Liver (tissue), 9 donors: ENCODE results near the gene NRF1. TPM values are rescaled to one million over a fixed set of nuclear protein-coding genes. Genes with fewer than 3 reads are reported as not detected.

Experiments
- DNase-seq: peaks from one replicate; pipeline ENCODE4 v3.0.0-alpha.2; 2017; ENCODE audit warnings: low spot score
- H3K27ac ChIP-seq, 2 donors: one replicate each; pipeline ENCODE4 v1.7.0; 2013; ENCODE audit warnings: inconsistent platforms in 2 of 2, low read length in 2 of 2, control low read depth in 1 of 2, low read depth in 1 of 2, mild to moderate bottlenecking in 1 of 2
- H3K27me3 ChIP-seq, 4 donors: one replicate each; pipeline versions ENCODE4 v1.6.1 to v1.7.0; 2013; ENCODE audit warnings: low read length in 3 of 4, inconsistent platforms in 1 of 4, mild to moderate bottlenecking in 1 of 4, moderate library complexity in 1 of 4; ENCODE audit not compliant: control insufficient read depth in 4 of 4, insufficient read depth in 4 of 4
- H3K36me3 ChIP-seq, 4 donors: one replicate each; pipeline versions ENCODE4 v1.6.1 to v1.7.0; 2013; ENCODE audit warnings: low read length in 3 of 4, mild to moderate bottlenecking in 3 of 4, low read depth in 1 of 4, moderate library complexity in 1 of 4; ENCODE audit not compliant: control insufficient read depth in 4 of 4, insufficient read depth in 3 of 4
- H3K4me1 ChIP-seq, 4 donors: one replicate each; pipeline versions ENCODE4 v1.6.1 to v1.7.0; 2013; ENCODE audit warnings: low read length in 3 of 4, mild to moderate bottlenecking in 3 of 4, moderate library complexity in 1 of 4; ENCODE audit not compliant: control insufficient read depth in 4 of 4, insufficient read depth in 4 of 4
- H3K4me3 ChIP-seq, 3 donors: one replicate each; pipeline versions ENCODE4 v1.6.1 to v1.7.0; 2013; ENCODE audit warnings: low read length in 3 of 3, control low read depth in 1 of 3, low read depth in 1 of 3, mild to moderate bottlenecking in 1 of 3
- H3K9ac ChIP-seq, 2 donors: one replicate each; pipeline ENCODE4 v1.7.0; 2013; ENCODE audit warnings: low read length in 2 of 2, mild to moderate bottlenecking in 2 of 2, moderate library complexity in 2 of 2, control low read depth in 1 of 2, low read depth in 1 of 2
- H3K9me3 ChIP-seq, 4 donors: one replicate each; pipeline versions ENCODE4 v1.6.1 to v1.7.0; 2013; ENCODE audit warnings: low read length in 3 of 4; ENCODE audit not compliant: control insufficient read depth in 4 of 4
- ATF3 ChIP-seq: IDR thresholded peaks from 2 replicates; pipeline ENCODE4 v1.6.1; 2016; ENCODE audit warnings: antibody characterized with exemption
- CTCF ChIP-seq: fragments of 150-350 bp; IDR thresholded peaks from 2 replicates; pipeline ENCODE4 v1.5.1; 2017; ENCODE audit warnings: improper control_type of control experiment, low read depth, low read length; ENCODE audit not compliant: missing input control
- EGR1 ChIP-seq, 2 donors: IDR thresholded peaks; 2 replicates each; pipeline ENCODE4 v1.6.1; 2016 to 2018; ENCODE audit warnings: antibody characterized with exemption in 2 of 2, low read depth in 2 of 2
- FOXA1 ChIP-seq: IDR thresholded peaks from 2 replicates; pipeline ENCODE4 v1.6.1; 2016; ENCODE audit warnings: antibody characterized with exemption
- GABPA ChIP-seq, 2 donors: IDR thresholded peaks in 1 of 2; conservative IDR thresholded peaks in 1 of 2; 2 replicates each; pipeline ENCODE4 v1.6.1; 2016; ENCODE audit warnings: antibody characterized with exemption in 2 of 2, mild to moderate bottlenecking in 1 of 2, moderate library complexity in 1 of 2
- HNF4A ChIP-seq, 2 donors: conservative IDR thresholded peaks; 2 replicates each; pipeline ENCODE4 v1.6.1; 2016; ENCODE audit warnings: antibody characterized with exemption in 2 of 2, mild to moderate bottlenecking in 2 of 2
- NR2F2 ChIP-seq: IDR thresholded peaks from 2 replicates; pipeline ENCODE4 v1.6.1; 2016; ENCODE audit warnings: antibody characterized with exemption
- REST ChIP-seq: IDR thresholded peaks from 2 replicates; pipeline ENCODE4 v1.6.1; 2016; ENCODE audit warnings: antibody characterized with exemption, mild to moderate bottlenecking
- RXRA ChIP-seq, 2 donors: IDR thresholded peaks; 2 replicates each; pipeline ENCODE4 v1.6.1; 2017 to 2018; ENCODE audit warnings: antibody characterized with exemption in 2 of 2, mild to moderate bottlenecking in 1 of 2
- YY1 ChIP-seq: IDR thresholded peaks from 2 replicates; pipeline ENCODE4 v1.6.1; 2016; ENCODE audit warnings: antibody characterized with exemption, mild to moderate bottlenecking
- WGBS: extraction: QIAGEN DNeasy Blood & Tissue Kit; methylation state at CpG from one replicate; pipeline ENCODE4 v1.1.7; 2013; 5-methylcytosine and 5-hydroxymethylcytosine counted together
- polyA plus RNA-seq, 2 donors: library from polyadenylated mRNA; stranded (reverse) in 1 of 2; unstranded in 1 of 2; fragments of 200-250 nt in 1 of 2; fragments of >200 nt in 1 of 2; fragmentation: Nextera tagmentation in 1 of 2; extraction: Ambion mirVana in 1 of 2; gene quantifications; one replicate each; pipeline versions ENCODE4 v1.2.1 to v1.2.3, GENCODE V29; 2013 to 2015
- total RNA-seq, 2 donors: library from RNA; depleted of rRNA; stranded (reverse); fragments of >200 nt; gene quantifications; one replicate each; pipeline ENCODE4 v1.2.3, GENCODE V29; 2014
- TF ChIP-seq, protein P1 (sequence below): IDR thresholded peaks from 2 replicates; pipeline ENCODE4 v1.6.1; 2016; ENCODE audit warnings: antibody characterized with exemption
- TF ChIP-seq, protein P2 (sequence below): IDR thresholded peaks from 2 replicates; pipeline ENCODE4 v1.6.1; 2016; ENCODE audit warnings: antibody characterized with exemption
- donor health status: healthy.
- donor health status: healthy.
- donor health status: healthy.
- donor health status: healthy.
- donor health status: healthy.

NRF1 gene
- total and polyA plus RNA-seq, 4 donors, result 1.3 to 14.8 (median 5.3) TPM

- 91% methylated on average over 12 of the region's 12 CpGs for WGBS
- no peak for DNase-seq
- no peaks in the 10 kb centered on the region for H3K9me3 ChIP-seq
- H3K36me3 ChIP-seq, result no peaks in the 10 kb centered on the region
- no peak overlapping the region for H3K4me3 ChIP-seq
- no peaks in the 10 kb centered on the region for H3K4me1 ChIP-seq
- H3K9ac ChIP-seq, result no peak overlapping the region
- no peak for TF ChIP-seq YY1
- no peak for TF ChIP-seq ATF3
- no peak for TF ChIP-seq EGR1 (IDR thresholded peaks at IDR 0.05; ENCODE audit: low read depth in 2 of 2)
- no peaks in the 10 kb centered on the region for H3K27me3 ChIP-seq
- no peak overlapping the region for H3K27ac ChIP-seq
These were observed 155.8 kb downstream of the NRF1 start for GRCh38 chr7:129767120-129768015.

DNA sequence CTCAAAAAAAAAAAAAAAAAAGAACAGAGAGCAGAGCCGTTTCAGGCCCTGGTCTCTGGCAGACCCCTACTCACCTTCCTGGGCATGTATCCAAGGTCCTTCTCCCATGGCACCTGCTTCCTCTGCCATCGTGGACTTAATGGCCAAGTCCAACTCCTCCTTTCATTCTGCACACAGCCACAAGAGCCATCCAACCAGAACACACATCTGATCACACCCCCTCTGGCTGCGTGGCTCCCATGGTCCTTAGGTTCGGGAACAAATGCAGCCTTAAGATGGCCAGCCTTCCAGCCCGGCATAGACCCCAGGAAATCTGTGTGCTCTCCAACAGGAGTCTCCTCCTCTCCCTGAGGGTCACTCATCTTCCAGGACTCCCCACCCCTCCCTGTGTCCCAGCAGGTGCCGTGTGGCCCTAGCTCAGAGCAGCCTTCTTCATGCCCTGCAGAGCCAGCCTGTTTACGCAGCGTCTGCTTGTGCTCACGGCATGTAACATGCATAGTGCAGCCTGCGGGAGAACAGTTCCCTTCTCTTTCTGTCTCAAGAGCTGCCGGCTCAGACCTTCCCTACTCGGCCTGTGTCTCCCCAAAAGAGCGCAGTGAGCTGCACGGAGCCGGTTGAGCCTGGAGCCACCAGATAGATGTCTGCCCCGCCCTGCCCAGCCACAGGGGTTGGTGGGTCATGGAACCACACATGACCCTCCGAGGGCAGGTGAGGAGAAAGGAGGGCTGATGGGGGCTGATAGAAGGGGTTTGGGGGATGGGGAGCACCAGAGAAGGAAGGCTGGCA lies 157.3 kb downstream of the NRF1 start:
- TF ChIP-seq, protein P1, sequence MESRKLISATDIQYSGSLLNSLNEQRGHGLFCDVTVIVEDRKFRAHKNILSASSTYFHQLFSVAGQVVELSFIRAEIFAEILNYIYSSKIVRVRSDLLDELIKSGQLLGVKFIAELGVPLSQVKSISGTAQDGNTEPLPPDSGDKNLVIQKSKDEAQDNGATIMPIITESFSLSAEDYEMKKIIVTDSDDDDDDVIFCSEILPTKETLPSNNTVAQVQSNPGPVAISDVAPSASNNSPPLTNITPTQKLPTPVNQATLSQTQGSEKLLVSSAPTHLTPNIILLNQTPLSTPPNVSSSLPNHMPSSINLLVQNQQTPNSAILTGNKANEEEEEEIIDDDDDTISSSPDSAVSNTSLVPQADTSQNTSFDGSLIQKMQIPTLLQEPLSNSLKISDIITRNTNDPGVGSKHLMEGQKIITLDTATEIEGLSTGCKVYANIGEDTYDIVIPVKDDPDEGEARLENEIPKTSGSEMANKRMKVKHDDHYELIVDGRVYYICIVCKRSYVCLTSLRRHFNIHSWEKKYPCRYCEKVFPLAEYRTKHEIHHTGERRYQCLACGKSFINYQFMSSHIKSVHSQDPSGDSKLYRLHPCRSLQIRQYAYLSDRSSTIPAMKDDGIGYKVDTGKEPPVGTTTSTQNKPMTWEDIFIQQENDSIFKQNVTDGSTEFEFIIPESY, result no peak
- TF ChIP-seq RXRA (IDR thresholded peaks at IDR 0.05) (no peak), REST (no peak), HNF4A (conservative IDR thresholded peaks at IDR 0.05) (no peak), GABPA (IDR thresholded peaks at IDR 0.05 in 1 of 2, conservative IDR thresholded peaks at IDR 0.05 in 1 of 2) (no peak), YY1 (no peak)
- H3K9ac ChIP-seq, result no peak overlapping the region
- WGBS, result 91% methylated on average over 17 of the region's 17 CpGs
- no peaks in the 10 kb centered on the region for H3K9me3 ChIP-seq
- DNase-seq, result no peak
- no peak overlapping the region for H3K27ac ChIP-seq
- no peaks in the 10 kb centered on the region for H3K27me3 ChIP-seq
- no peak overlapping the region for H3K4me3 ChIP-seq
- no peaks in the 10 kb centered on the region for H3K36me3 ChIP-seq
- H3K4me1 ChIP-seq, result no peaks in the 10 kb centered on the region

DNA sequence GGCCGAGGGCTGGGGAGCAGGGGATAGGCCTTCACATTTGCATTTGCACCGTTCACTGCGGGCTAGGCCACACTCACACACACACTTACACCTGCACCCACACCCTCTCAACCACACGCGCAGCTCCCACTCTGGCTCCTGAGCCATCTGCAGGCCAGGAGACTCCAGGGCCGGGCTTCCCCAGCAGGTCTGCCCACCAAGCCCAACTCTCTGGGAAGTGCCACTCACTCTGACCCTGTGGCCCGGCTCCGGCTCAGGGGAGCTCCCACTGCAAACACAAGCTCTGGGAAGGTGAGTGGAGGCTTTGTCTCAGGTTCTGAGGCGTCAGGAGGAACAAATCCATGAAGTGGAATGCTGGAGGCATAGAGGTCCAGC lies 157.9 kb downstream of the NRF1 start:
- Histone ChIP-seq H3K27me3 (no peaks in the 10 kb centered on the region), H3K36me3 (no peaks in the 10 kb centered on the region), H3K4me3 (no peak overlapping the region), H3K4me1 (no peaks in the 10 kb centered on the region), H3K9me3 (no peaks in the 10 kb centered on the region), H3K27ac (no peak overlapping the region), H3K9ac (no peak overlapping the region)
- 96% methylated on average over 9 of the region's 9 CpGs for WGBS
- no peak for DNase-seq
- no peak for TF ChIP-seq ATF3
- no peak for TF ChIP-seq FOXA1
- no peak for TF ChIP-seq CTCF
- no peak for TF ChIP-seq NR2F2
- TF ChIP-seq, protein P2, sequence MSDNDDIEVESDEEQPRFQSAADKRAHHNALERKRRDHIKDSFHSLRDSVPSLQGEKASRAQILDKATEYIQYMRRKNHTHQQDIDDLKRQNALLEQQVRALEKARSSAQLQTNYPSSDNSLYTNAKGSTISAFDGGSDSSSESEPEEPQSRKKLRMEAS, result no peak
- no peak for TF ChIP-seq REST
